ENCODE measurements around the gene RNF224. TPM values are rescaled to one million over a fixed set of nuclear protein-coding genes. Genes with fewer than 3 reads are reported as not detected.
A peak's percentile ranks its signal among the peaks of the same experiment; 100 is the strongest.

The RNF224 gene
- total and polyA plus RNA-seq, 2 of the 13 experiments (the other 11 are each of a cell fraction or from before 2014, with no cell fraction given): 0.09 TPM; not detected in 1

- TF ChIP-seq SNAI1 (CRISPR knock-in tag; IDR thresholded peaks at IDR 0.05; ENCODE audit: borderline replicate concordance): no peak
- TF ChIP-seq ONECUT2 (CRISPR knock-in tag; IDR thresholded peaks at IDR 0.05): no peak
- TF ChIP-seq ZUFSP (CRISPR knock-in tag; IDR thresholded peaks at IDR 0.05; ENCODE audit: borderline replicate concordance): no peak
- no peak for TF ChIP-seq ZNF598 (CRISPR knock-in tag; IDR thresholded peaks at IDR 0.05; ENCODE audit: borderline replicate concordance)
- TF ChIP-seq LCORL (IDR thresholded peaks at IDR 0.05): no peak
- TF ChIP-seq LCORL (CRISPR knock-in tag; IDR thresholded peaks at IDR 0.05): no peak
- TF ChIP-seq, protein P1, sequence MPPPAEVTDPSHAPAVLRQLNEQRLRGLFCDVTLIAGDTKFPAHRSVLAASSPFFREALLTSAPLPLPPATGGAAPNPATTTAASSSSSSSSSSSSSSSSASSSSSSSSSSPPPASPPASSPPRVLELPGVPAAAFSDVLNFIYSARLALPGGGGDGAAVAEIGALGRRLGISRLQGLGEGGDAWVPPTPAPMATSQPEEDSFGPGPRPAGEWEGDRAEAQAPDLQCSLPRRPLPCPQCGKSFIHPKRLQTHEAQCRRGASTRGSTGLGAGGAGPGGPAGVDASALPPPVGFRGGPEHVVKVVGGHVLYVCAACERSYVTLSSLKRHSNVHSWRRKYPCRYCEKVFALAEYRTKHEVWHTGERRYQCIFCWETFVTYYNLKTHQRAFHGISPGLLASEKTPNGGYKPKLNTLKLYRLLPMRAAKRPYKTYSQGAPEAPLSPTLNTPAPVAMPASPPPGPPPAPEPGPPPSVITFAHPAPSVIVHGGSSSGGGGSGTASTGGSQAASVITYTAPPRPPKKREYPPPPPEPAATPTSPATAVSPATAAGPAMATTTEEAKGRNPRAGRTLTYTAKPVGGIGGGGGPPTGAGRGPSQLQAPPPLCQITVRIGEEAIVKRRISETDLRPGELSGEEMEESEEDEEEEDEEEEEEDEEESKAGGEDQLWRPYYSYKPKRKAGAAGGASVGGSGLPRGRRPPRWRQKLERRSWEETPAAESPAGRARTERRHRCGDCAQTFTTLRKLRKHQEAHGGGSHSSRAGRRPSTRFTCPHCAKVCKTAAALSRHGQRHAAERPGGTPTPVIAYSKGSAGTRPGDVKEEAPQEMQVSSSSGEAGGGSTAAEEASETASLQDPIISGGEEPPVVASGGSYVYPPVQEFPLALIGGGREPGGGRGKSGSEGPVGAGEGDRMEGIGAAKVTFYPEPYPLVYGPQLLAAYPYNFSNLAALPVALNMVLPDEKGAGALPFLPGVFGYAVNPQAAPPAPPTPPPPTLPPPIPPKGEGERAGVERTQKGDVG (CRISPR knock-in tag; IDR thresholded peaks at IDR 0.05; ENCODE audit: borderline replicate concordance): no peak
- peak; percentile 72; the same call in 1 of the 2 replicates for TF ChIP-seq ATF7-NPFF (CRISPR knock-in tag; IDR thresholded peaks at IDR 0.05; ENCODE audit: low read depth)
- TF ChIP-seq SRSF4 (IDR thresholded peaks at IDR 0.05; ENCODE audit: low read depth, low read length, poor library complexity, severe bottlenecking): no peak
- TF ChIP-seq TGIF2 (CRISPR knock-in tag; IDR thresholded peaks at IDR 0.05): no peak
- no peak; the same call in 1 of the 2 replicates for TF ChIP-seq GPN1 (CRISPR knock-in tag; IDR thresholded peaks at IDR 0.05; ENCODE audit: borderline replicate concordance)
- TF ChIP-seq ZNF660 (CRISPR knock-in tag; IDR thresholded peaks at IDR 0.05; ENCODE audit: borderline replicate concordance, low read depth): no peak
- no peak for TF ChIP-seq ZNF317 (CRISPR knock-in tag; IDR thresholded peaks at IDR 0.05)
- TF ChIP-seq MAZ (IDR thresholded peaks at IDR 0.05; ENCODE audit: borderline replicate concordance, low read depth, low read length): 0 out of 2 replicates have a peak, but pooled peaks have one; percentile 59
- no peak for TF ChIP-seq MAZ (CRISPR knock-in tag; IDR thresholded peaks at IDR 0.05; ENCODE audit: low read depth)
- peak; percentile 10; the same call in 1 of the 2 replicates for TF ChIP-seq ELF3 (CRISPR knock-in tag; IDR thresholded peaks at IDR 0.05)
- 0 out of 2 replicates have a peak, but pooled peaks have one; percentile 3 for TF ChIP-seq ARNTL (CRISPR knock-in tag; IDR thresholded peaks at IDR 0.05)
- TF ChIP-seq HNRNPH1 (optimal IDR thresholded peaks at IDR 0.05; ENCODE audit: low read depth, low read length): peak; percentile 94
- TF ChIP-seq ZNF569 (CRISPR knock-in tag; IDR thresholded peaks at IDR 0.05; ENCODE audit: borderline replicate concordance): no peak
- no peak; the same call in 1 of the 2 replicates for TF ChIP-seq MED13 (CRISPR knock-in tag; IDR thresholded peaks at IDR 0.05)
- TF ChIP-seq CENPBD1 (CRISPR knock-in tag; IDR thresholded peaks at IDR 0.05; ENCODE audit: borderline replicate concordance, low read depth): no peak
- TF ChIP-seq NFRKB (IDR thresholded peaks at IDR 0.05): no peak
- peak; percentile 64; the same call in 1 of the 2 replicates for TF ChIP-seq ZBTB20 (CRISPR knock-in tag; IDR thresholded peaks at IDR 0.05; ENCODE audit: borderline replicate concordance, low read depth)
- TF ChIP-seq RFX1 (IDR thresholded peaks at IDR 0.05): no peak
Observed at GRCh38 chr9:137254624-137255447, 27.5 kb downstream of the RNF224 start, which contains the start of gene NELFB (continued).
